Measurements from ENCODE around the gene SH3BP4.

DNA sequence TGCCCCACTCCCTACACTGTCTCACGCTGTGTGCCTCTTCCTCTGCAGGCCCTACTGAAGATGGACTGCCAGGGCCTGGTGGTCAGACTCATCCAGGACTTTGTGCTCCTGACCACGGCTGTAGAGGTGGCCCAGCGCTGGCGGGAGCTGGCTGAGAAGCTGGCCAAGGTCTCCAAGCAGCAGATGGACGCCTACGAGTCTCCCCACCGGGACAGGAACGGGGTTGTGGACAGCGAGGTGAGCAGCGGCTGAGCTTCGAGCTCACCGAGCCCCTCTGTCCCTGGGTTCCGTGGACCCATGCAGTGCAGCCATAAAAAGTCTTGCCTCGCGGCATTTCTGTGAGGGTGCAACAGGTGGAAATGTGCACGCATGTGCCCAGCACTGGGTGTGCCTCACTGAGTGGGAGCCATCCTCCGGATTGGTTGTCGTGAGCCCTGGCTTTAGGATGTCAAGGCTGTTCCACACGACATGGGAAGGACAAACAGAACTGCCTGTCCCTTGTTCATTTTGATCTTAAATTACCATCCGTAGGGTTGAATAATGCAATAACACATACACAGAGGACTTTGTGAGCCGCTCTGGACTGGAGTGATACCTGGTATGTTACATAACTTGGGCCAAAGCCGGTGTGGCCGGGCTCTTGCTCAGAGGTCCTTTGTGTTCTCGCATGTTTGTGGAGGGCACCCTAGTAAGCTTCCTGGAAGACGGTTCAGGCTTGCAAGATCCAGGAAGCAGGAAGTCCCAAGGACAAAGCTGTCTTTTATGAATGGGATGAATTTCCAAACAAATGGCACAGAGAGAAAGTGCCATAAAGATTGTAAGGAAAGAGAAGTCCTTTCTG is 100.9 kb downstream of the SH3BP4 start:
- TF ChIP-seq, protein P1, sequence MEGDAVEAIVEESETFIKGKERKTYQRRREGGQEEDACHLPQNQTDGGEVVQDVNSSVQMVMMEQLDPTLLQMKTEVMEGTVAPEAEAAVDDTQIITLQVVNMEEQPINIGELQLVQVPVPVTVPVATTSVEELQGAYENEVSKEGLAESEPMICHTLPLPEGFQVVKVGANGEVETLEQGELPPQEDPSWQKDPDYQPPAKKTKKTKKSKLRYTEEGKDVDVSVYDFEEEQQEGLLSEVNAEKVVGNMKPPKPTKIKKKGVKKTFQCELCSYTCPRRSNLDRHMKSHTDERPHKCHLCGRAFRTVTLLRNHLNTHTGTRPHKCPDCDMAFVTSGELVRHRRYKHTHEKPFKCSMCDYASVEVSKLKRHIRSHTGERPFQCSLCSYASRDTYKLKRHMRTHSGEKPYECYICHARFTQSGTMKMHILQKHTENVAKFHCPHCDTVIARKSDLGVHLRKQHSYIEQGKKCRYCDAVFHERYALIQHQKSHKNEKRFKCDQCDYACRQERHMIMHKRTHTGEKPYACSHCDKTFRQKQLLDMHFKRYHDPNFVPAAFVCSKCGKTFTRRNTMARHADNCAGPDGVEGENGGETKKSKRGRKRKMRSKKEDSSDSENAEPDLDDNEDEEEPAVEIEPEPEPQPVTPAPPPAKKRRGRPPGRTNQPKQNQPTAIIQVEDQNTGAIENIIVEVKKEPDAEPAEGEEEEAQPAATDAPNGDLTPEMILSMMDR (conservative IDR thresholded peaks at IDR 0.05; ENCODE audit: low read depth, low read length) = no peak
- TF ChIP-seq EZH2 (IDR thresholded peaks at IDR 0.05; ENCODE audit: borderline replicate concordance, low read depth, low read length, poor library complexity, severe bottlenecking) = no peak
